GM20000 (cell line): ENCODE results near the gene AXL.

Experiments used
- DNase-seq: peaks from one replicate; pipeline ENCODE4 v3.0.0; 2012; ENCODE audit warnings: low spot score
- TF ChIP-seq, protein P1 (sequence below): IDR thresholded peaks from 2 replicates; pipeline ENCODE4 v1.5.1; 2012; ENCODE audit warnings: mild to moderate bottlenecking, control low read depth; ENCODE audit errors: extremely low read depth, missing control alignments

AXL gene

DNA sequence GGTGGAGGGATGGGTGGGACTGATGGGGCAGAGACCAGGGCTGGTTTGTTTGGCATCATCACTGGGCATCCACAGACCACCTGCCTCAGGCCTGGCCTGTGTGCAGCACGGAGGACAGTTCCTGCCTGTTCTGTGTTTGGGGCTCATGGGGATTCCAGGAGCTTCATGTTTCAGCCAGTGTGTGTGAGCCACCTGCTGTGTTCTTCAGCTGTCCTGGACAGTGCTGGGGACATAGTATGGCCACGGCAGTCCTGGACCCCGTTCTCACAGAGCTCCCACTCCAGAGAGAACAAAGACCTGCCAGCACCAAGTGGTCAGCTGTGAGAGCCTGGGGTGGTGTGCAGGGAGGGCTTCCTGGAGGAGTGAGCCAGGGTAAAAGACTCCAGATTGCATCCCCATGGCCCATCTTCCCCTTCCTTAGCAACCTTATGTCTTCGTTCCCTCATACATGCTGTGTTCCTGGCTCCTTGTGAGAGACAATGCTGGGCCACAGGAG, 89.0 kb downstream of the AXL start:
- no peak for DNase-seq
- TF ChIP-seq, protein P1, sequence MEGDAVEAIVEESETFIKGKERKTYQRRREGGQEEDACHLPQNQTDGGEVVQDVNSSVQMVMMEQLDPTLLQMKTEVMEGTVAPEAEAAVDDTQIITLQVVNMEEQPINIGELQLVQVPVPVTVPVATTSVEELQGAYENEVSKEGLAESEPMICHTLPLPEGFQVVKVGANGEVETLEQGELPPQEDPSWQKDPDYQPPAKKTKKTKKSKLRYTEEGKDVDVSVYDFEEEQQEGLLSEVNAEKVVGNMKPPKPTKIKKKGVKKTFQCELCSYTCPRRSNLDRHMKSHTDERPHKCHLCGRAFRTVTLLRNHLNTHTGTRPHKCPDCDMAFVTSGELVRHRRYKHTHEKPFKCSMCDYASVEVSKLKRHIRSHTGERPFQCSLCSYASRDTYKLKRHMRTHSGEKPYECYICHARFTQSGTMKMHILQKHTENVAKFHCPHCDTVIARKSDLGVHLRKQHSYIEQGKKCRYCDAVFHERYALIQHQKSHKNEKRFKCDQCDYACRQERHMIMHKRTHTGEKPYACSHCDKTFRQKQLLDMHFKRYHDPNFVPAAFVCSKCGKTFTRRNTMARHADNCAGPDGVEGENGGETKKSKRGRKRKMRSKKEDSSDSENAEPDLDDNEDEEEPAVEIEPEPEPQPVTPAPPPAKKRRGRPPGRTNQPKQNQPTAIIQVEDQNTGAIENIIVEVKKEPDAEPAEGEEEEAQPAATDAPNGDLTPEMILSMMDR = no peak

DNA sequence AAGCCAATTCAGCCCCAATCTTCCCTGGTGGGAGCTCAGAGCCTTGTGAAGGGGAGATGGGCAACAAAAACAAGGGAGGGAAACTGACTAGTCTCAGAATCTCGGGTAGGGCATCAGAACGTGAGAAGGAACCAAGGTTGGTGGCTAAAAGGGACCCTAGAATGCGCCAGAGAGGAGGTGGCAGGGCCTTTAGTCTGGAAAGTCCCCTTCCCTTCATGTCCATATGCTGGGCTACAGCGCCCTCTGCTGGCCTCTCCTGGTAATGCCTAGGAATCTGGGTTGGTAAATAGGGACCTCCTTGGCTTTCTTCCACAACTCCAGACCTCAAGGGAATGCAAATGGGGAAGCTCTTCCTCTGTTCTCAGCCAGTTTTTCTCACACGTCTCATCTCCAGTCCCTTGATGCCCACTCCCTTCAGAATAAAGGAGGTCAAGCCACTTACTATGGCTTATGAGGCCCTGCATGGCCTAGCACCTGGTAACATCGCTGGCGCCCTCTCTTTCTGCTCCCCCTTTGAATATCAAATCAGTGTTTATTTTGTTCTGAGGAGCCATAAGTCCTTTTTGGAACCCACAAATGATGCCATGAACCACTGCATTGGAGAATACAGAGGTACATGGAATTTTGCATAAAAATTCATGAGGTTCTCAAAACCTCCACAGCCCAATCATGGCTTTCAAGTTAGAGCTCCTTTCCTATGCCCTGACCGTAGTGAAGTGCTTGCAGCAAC, 89.6 kb downstream of the AXL start:
- peak; percentile 83 for DNase-seq
- TF ChIP-seq, protein P1 = peak; percentile 98

DNA sequence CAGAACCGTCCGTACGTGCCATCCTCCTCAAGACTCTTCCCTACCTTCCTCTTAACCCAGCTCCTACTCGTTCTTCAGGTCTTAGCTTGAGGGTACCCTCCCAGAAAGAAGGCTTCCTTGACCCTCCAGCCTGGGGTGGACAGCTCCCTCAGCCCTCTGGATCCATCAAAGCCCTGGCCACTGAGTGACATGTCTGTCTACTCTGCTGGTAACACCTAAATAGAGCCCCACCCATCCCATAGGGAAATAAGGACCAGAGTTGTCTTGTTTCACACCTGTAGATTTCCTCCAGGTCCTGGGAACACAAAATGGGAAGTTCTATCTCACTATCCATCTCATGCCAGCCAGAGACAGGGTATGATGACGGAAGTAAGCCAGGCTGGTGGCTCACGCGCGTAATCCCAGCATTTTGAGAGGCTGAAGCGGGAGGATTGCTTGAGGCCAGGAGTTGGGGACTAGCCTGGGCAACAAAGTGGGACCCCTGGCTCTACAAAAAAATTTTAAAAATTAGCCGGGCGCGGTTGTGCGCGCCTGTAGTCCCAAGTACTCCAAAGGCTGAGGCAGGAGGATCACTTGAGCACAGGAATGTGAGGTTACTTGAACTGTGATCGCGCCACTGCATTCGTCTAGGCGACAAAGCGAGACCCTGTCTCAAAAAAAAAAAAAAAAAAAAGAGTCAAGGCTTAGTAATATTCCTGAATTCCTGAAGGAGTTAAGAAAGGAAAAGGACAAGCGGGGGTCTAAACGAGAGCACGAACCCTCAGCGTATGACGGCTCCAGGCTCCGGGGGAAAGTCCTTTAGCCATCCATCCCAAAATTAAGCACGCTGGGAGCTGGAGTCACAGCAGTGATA, 90.4 kb downstream of the AXL start:
- DNase-seq = no peak
- TF ChIP-seq, protein P1 = no peak

DNA sequence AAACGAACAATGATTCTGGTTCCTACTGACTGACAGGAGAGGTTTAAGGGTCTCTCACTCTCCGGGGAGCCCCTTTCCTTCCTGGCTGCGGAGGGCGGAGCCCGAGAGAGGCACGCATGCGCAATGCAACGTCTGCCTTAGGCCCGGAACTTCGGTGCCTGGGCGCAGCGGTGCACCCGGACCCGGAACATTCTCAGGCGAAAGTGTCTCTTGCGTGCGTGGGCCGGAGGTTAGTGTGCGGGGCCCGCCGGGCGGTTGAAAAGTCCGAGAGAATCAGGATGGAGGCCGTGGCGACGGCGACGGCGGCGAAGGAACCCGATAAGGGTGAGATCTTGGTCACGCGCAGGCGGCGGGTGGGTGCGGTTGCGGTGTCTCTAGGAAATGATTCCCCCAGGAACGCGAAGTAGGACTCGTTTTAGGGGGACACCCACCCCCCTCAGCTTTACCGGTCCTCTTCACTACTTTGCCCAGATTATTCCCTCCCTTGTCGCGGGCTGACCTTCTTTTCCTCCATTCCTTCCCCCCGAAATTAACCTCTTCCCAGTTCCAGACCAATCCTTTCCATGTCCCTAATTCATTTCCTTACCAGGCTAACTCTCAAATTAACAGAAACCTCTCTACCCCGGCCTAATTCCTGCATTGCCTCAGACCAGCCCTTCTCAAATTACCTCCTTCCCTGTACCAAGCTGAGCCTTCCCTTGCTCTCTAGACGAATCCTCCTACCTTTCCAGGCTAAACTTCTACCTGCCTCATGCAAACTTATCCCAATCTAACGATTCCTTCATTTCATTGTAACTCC, 91.2 kb downstream of the AXL start, which contains the start of gene CCDC97:
Gene CCDC97, plus strand, starts transcription at position 140 of the 799 bp plus-strand sequence. Its CDS starts 139 bp downstream, at position 279.
- peak; percentile 93 for DNase-seq
- TF ChIP-seq, protein P1 = no peak

DNA sequence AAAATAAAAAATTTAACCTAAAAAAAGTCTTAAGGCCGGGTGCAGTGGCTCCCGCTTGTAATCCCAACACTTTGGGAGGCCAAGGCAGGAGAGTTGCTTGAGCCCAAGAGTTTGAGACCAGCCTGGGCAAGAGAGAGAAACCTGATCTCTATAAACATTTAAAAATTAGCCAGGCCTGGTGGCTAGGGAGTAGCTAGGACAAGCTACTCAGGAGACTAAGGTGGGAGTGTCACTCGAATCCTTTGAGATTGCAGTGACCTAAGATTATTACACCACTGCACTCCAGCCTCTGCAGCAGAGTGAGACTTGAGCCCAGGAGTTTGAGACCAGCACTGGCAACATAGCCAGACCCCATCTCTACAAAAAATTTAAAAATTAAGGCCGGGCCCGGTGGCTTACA, 92.0 kb downstream of the AXL start:
- no peak for DNase-seq

More for the DNA sequence above, 92.0 kb downstream of the AXL start:
- TF ChIP-seq, protein P1 = no peak
